HG03439 (cell line): ENCODE measurements around the gene IL16.
"Not testable (repeated sequence)": the region's sequence is repeated elsewhere in the genome, so short reads cannot be mapped to it uniquely, and the experiment has no call there.

Experiments
- ATAC-seq: cut with Tn5 transposase; IDR thresholded peaks from one replicate; pipeline ENCODE4 v1.9.1; 2021; ENCODE audit warnings: mild to moderate bottlenecking, moderate library complexity; ENCODE audit not compliant: unreplicated experiment

The IL16 gene

DNA sequence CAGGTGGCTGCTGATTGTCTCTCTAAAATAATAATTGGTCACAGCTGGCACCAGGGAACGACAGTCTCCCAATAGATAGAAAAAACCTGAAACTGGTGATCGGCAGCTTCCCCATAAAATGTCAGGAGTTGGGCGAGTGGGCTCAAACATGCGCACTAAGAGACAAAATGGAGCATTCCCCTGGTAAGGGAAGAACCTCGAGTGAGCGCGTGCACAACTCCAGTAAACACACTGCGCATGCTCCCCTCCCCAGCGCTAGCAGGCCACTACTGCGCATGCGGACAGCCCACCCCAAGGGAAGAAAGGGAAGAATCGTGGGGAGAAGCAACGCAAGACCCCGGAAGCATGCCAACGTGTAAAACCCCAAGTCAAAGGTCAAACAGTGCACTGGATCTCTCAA lies 134.9 kb downstream of the IL16 start:
- ATAC-seq, result no peak

DNA sequence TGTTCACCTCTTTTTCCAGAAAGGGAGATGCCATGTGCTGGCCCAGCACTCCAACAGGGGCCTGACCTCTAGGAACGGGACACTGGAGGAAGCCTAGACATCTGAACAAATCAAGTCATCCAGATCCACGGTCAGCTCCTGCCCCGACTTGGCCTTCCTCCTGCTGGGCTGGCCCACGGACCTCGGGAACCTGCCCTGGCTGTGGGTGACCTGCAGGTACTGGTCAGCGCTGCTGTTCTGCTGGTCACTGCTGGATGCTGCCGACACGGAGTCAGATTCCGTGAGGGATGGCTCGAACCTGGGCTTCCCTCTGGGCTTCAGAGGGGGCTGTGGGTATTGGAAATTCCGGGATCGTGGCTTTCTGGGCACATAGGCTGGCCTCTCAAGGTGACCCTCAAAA lies 135.6 kb downstream of the IL16 start:
- no peak for ATAC-seq

GRCh38 chr15:81333363-81333762 lies 136.7 kb downstream of the IL16 start:
- no peak for ATAC-seq

DNA sequence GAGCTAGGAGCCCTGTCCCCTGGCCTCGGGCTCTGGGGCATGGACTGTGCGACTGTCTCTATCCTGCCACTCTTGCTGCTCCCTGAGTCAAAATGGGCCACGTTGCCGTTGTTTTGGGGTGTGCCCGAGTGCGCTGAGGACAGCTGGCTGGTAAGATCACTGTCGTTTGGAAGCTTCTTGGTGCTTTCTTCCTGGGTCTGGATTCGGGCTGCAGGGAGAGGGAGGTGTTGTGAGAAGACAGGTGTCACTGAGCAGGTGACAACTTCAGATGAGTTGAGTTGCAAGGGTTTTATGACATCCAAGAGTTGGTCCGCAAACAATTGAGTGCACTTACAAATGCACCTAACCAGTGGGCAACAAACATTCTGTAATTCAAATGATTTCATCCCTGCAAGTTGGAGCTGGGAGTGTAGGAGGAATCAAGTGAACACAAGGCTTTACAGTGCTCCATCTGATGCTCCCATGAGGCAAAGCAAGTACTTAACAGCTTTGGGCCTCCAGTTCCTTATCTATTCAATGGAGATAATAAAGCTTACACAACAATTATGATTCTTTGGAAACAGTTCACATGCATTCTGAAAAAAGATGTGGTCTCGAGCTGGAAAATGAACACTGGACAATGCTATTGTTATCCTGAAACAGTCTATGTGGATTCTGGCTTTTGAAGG lies 138.2 kb downstream of the IL16 start:
- no peak for ATAC-seq

GRCh38 chr15:81335631-81336030 lies 139.0 kb downstream of the IL16 start:
- no peak for ATAC-seq

DNA sequence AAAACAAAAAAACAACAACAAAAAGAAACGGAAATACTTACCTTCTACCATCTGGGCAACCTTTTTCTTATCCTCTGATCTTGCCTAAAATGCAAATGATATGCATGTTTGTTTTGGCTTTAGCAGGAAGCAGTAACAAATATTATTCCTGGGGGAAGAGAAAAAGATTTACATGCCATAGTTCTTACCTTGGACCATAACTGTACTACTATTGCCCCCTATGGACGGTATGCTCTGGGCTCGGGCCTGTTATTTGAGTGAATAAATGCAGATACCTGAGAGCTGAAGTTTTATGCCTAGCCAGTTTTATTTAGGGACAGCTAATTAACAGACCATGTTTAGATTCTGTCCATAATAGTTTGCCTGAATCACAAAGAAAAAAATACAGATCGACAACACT lies 139.9 kb downstream of the IL16 start:
- no peak for ATAC-seq

DNA sequence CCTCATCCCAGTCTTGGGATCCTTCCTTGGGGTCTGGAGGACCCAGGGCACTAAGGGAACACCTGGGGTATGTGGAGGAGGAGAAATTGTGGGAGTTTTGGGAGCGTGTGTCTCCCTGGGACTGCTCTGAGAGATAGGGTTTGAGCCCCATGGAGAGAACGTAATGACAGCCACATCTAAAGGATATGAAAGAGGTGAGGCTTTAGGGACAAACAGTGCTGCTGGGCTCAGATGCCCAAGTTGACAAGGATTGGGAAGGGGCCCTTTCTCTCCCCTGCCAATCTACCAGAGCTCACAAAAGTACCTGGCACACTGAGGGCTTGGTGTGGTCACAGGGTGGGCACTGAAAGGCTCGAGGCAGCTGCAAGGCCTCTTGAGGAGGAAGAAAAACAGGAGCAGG lies 140.6 kb downstream of the IL16 start:
- ATAC-seq, result no peak

GRCh38 chr15:81337713-81338157 lies 141.1 kb downstream of the IL16 start:
- no peak for ATAC-seq

DNA sequence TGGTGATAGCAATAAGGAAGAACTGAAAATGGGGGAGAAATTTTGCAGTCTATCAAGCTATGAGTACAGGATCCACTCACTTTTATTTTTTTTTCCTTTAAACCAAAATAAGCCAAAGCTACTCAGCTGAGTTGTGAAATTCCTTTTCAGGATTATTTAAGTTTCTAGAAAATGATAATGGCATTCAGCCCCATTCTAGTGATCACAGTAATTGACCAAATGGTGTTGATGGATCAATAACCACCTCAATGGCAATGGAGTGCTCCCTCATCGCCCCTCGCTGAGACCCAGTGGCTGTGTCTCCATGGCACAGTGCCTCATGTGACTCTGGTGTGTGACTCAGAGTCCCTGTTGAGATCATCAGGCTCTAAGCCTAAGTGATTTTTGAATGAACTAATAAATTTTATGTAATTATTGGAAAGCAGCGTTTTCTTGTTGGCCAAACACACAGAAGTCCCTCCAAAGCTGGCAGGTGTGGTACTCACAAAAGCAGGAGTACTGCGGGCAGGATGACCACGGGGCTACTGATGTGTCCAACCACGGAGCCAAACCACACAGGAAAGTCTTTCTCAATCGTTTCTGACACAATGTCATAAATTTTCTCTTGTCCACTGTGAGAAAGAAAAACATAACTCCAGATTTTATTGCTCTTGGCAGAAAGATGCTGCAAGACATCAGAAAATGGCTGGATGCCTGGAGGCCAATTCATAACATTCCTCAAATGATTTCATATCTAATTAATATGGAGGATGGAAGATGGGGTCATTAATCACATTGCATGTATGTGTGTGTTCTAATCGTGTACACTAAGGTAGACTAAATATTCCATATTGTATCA lies 141.7 kb downstream of the IL16 start:
- ATAC-seq, result no peak

- no peak for ATAC-seq
These were observed 142.6 kb downstream of the IL16 start for GRCh38 chr15:81339321-81339720.

DNA sequence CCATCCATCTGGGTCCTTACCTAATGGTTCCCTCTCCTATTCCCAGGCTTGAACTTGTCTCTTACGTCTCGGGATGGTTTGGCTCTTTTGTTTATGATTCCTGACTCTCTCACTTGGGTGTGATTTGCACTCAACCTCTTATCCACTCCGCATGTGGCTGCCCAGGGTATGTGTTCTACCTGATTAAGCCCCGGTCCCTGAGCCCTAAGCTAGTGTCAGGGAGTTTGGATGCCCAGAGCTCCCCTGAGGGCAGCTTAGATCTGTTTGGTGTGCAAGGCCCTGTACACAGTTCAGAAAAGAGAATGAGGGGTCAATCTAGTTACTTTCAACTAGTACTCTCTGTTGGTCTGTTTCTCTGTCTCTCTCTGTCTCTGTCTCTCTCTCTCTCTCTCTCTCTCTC lies 143.2 kb downstream of the IL16 start:
- no peak for ATAC-seq

- ATAC-seq, result no peak
These were observed 144.7 kb downstream of the IL16 start for GRCh38 chr15:81341351-81341750.

GRCh38 chr15:81343371-81343770 lies 146.7 kb downstream of the IL16 start:
- ATAC-seq, result no peak

GRCh38 chr15:81346611-81347010 lies 149.9 kb downstream of the IL16 start:
- no peak for ATAC-seq

DNA sequence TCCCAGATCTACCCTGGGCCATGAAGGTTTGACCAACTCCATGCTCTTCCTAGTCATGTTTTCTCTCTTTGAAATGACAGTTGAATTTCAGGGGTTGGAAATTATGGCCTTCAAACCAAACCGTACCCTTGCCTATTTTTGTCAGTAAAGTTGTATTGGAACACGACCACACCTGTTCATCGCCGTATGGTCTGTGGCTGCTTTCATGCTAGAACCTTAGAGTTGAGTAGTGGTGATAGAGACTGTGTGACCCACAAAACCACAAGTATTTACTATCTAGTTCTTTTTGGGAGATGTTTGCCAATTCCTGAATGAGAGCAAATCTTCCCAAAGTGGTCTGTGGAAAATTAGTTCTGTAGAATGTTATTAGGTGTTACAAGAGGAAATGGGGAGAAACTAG lies 151.2 kb downstream of the IL16 start:
- no peak for ATAC-seq

GRCh38 chr15:81348691-81349090 lies 152.0 kb downstream of the IL16 start:
- ATAC-seq, result not testable (repeated sequence)

GRCh38 chr15:81349271-81349670 lies 152.6 kb downstream of the IL16 start:
- ATAC-seq, result no peak

DNA sequence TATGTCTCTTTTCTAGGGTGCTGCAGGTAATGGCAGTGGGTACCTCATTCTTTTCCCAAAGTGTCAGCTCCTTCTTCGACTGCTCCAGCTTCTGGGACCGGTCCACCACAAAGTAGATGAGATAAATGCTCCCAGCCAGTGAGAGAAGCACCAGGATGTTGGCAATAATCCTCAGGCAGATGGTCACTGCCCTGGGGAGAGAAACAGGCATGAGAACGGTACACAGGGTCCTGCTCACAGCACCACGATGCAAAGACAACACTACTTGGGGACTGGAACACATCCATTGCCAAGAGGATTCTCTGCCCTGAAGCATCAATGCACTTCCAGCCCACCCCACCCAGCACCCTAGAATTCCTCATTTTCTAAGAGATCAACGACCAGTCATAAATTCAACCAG lies 155.0 kb downstream of the IL16 start:
- ATAC-seq, result no peak

DNA sequence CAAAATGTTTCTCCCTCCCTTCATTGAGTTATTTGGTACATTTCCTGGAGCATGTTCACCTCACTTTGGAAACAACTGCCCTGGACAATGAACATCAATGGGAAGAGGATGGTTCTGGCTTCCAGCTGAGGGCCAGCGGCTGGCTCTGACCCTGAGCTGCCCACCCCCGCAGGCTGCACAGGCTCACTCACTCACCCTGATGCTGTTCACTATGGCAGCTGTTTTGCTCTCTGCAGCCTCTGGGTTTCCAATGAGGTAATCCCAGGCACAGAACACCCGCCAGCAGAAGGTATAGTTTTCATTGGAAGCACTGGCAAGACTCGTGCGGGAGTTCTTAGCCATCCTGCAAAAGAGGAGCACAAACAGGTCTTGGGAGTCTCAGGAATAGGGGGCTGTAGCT lies 159.6 kb downstream of the IL16 start:
- ATAC-seq, result no peak

- no peak for ATAC-seq
These were observed 160.6 kb downstream of the IL16 start for GRCh38 chr15:81357180-81357686.

DNA sequence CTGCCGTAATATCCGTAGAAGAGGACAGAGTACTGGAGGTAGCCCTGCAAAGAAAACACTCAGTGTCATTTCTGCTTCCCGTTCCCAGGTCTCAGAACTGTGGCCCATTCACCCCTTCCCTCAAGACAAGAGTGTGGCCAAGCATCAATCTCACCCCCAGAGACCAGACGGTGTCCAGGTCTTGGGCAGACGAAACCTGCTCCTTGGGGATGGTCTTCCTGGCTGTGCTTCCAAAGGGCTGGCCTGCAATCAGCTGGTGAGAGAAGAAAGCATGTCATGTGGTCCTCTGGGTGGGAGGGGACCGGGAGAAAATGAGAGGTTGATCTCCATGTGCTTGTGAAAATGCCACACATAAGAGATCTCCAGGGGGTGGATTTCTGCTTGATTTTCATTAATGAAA lies 161.6 kb downstream of the IL16 start:
- ATAC-seq, result no peak

DNA sequence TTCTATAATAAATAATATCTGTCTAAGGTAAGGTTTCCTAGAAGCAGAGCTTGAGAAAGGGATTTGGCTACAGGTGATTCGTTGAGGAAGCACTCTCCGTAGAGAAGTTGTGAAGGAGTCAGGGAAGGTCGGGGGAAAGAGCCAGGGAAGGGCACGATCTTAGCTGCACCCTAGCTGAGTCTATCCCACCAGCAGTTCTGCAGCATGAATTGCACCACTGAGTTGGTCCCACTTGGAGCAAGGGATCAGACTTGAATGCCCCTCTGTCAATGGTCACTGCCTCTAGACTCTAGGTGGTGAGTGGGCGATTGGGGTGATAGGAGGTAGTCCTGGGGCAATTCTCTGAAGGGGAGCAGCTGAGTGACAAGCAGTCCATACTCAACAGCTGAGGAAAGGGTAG lies 163.8 kb downstream of the IL16 start:
- ATAC-seq, result no peak
